Suppressor macrophage treated with lipopolysaccharide for 4 hours (primary cell): ENCODE results near the gene GUSB.
A peak's percentile ranks its signal among the peaks of the same experiment; 100 is the strongest.

Experiments used
- DNase-seq: peaks from one replicate; pipeline ENCODE4 v3.0.0-alpha.2; 2020

The GUSB gene

DNA sequence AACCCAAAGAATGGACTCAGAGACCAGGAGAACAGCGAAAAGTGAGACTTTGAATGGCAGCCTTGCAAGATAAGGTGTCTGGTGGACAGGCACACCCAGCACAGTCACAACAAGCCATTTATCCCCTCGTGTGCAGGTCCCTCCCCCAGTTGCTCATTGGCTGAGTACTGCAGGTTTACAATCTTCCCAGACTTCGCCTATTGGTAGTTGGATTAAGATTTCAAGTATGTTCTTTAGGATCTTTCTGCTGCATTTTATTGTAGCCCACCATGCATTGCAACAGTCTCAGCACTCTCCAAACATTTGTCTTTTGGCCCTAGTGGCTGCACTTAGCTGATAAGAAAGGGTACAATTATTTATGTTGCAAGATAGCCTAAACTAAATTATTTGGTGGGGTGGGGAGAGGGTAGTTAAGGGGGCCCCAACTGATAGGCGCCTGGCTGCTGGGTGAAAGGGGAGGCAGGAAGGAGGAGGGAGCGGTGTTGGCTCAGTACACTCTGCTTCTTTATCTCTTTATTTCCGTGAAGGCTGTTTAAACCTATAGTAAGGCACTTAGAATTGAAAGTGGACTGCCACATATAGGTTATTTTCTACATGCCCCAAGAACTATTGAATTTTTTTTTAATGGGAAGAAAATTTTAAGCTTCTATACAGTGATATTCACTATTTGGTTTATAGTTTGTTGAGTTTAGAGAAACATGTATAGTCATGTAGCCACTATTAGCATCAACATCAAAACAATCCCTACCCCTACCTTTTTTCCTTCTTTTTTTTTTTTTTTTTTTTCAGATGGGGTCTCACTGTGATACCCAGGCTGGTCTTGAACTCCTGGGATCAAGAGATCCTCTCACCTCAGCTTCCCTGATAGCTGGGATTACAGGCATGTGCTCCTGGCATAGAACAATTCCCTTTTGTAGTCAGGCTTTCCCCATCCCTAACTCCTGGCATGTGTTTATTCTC is 54.2 kb downstream of the GUSB start:
- no peak for DNase-seq

DNA sequence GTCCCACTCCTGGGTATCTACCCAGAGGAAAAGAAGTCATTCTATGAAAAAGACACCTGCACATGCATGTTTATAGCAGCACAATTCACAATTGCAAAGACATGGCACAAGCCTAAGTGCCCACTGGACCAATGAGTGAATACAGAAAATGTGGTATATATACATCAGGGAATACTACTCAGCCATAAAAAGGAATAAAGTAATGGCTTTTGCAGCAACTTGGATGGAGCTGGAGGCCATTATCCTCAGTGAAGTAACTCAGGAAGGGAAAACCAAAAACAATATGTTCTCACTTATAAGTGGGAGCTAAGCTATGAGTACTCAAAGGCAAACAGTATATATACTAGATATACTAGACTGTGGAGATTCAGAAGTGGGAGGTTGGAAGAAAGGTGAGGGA is 55.4 kb downstream of the GUSB start:
- DNase-seq, result no peak

DNA sequence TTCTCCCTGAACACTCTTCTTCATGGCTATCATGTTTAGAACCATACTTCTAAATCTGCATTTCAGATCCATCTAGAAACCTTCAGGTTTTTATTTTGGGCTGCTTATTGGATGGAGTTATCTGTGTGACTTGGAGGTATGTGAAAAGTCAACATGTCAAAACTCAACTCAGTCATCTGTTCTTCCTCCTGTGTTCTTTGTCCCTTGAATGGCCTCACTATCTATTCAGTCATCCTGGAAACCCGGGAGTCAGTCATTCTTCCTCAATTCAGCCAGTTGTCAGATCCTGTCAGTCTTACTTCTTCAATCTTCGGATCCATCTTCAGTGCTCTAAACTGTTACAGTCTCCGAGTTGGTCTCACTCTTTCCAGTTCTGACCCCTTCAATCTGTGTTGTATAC is 57.0 kb downstream of the GUSB start:
- peak; percentile 47 for DNase-seq

DNA sequence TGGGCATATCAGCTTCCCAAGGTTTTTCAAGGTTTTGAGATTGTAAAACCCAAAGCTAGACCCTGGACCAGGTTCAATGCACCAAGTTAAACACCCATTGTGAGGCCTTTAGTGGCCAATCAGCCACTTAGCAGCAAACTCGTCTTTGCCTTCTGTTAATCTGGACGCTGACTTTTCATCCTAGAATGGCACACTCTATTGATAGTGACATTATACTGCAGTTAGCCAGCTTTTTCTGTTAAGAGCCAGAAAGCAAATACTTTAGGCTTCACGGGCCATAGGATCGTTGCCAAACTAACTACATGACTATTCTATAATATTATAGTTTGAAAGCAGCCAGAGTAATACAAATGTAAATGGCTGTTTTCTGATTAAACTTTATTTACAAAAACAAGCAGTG is 57.8 kb downstream of the GUSB start:
- no peak for DNase-seq

DNA sequence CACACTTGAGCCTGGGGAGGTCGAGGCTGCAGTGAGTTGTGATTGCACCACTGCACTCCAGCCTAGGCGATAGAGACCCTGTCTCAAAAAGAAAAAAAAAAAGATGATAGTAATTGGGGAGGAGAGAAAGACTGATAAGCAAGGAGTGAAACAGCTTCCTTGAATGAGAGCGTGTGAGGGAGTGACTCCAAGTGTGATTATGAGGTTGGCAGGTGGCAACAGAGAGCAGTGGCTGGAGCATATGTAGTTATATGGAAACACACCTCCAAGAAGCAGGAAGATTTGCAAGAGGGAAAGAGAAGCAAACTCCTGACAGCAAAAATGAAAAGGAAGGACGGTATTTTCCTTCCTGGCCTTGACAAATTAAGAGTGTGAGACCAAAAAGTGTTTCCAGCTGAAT is 58.7 kb downstream of the GUSB start:
- no peak for DNase-seq

DNA sequence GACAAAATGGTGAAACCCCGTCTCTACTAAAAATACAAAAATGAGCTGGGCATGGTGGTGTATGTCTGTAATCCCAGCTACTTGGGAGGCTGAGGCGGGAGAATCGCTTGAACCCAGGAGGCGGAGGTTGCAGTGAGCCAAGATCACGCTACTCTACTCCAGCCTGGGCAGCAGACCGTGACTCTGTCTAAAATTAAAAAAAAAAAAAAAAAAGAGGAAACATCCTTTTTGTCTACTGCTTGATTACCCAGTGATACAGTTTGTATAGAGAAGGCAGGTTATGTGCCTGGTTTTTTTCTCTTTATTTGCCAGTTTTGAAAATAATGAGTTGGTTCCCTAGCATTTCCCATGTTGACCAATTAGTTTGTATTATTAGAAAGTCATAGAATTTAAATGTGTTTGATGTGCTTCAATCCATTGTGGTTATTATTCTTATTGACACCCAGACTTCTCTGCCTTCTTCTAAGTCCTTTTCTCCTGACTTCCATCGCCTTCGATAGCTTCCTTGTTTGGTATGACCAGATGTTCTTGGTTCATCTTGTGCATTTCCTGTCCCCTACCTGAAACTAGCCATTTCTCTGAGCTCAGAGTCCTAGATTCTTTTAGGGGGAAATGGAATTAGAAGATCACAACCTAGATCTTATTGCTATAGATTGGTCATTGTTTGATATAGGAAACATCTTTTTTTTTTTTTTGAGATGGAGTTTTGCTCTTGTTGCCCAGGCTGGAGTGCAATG is 65.9 kb downstream of the GUSB start:
- no peak for DNase-seq

DNA sequence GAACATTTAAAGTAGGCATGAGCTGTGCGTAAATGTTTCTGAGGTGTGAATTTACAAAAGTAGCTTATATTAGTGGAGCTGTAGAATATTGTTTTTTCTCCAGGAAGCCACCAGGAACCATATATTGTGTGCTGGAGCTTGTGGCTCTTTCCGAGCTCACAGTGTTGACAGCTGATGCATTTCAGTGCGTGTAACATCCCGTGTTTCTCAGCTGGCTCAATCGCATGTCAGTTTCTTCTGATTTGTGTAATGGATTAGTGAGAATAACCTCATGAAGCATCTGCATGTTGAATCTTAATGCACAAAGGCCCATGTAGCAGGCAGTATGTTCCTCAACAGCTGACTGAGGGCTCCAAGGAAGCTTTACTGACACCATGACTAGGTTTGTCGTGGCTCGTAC is 69.8 kb downstream of the GUSB start:
- no peak for DNase-seq
